Stimulated activated effector memory CD8-positive, alpha-beta T cell treated with anti-CD3 and anti-CD28 coated beads, Interleukin-12 subunit alpha, Interleukin-12 subunit beta, amount 100 ng/mL, for 72 hours (primary cell): ENCODE measurements around the gene SPESP1.

Experiments
- ATAC-seq: fragments of 150-1000 bp; cut with Tn5 transposase; 2 replicates; pipeline ENCODE4 v1.10.0; 2021
- DNase-seq, 2 donors: peaks; one replicate each; pipeline ENCODE4 v3.0.0; 2021 to 2022; ENCODE audit warnings: low spot score in 2 of 2
- H3K27ac Mint-ChIP-seq: one replicate; pipeline ENCODE4 v1.8.0; 2022; ENCODE audit warnings: mild to moderate bottlenecking, mixed read lengths
- H3K36me3 Mint-ChIP-seq: one replicate; pipeline ENCODE4 v1.8.0; 2022; ENCODE audit warnings: mild to moderate bottlenecking, mixed read lengths
- H3K4me1 Mint-ChIP-seq: one replicate; pipeline ENCODE4 v1.8.0; 2022; ENCODE audit warnings: mixed read lengths
- H3K4me3 Mint-ChIP-seq: one replicate; pipeline ENCODE4 v1.8.0; 2022; ENCODE audit warnings: mild to moderate bottlenecking, mixed read lengths
- H3K9me3 Mint-ChIP-seq: one replicate; pipeline ENCODE4 v1.8.0; 2022; ENCODE audit warnings: mixed read lengths

Gene SPESP1

GRCh38 chr15:68930268-68931022 is at the start of gene SPESP1:
Gene SPESP1 (plus strand): TSS chr15:68930525. CDS start chr15:68930654, 129 bp downstream.
- Mint-ChIP-seq H3K36me3 (no peaks in the 10 kb centered on the region), H3K4me3 (no peak within 1 kb of the TSS), H3K4me1 (no peaks in the 10 kb centered on the region), H3K27ac (no peak within 1 kb of the TSS), H3K9me3 (no peaks in the 10 kb centered on the region)
- peak in 1 of 2 donors; percentile 59 for DNase-seq
- peak; percentile 44 for ATAC-seq

DNA sequence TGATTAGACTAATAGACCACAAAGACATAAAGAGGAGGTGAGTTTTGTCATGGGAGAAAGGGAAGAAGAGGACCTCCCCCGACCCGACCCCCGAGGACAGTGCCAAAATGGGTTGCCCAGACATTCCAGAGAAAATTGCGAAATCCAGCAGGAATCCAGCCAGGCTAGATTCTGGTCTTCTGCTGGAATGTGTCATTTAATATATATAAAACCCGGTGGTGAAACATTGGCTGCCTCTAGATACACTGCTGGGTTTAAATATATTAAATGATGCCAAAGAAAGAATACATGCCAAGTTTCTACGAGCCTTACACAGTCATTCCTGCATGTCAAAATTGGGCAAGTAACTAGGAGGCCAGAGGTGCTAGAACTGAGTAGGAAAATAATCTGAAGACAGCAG is 45.3 kb upstream of the SPESP1 start:
- H3K9me3 Mint-ChIP-seq = no peaks in the 10 kb centered on the region
- no peak overlapping the region for H3K27ac Mint-ChIP-seq
- ATAC-seq = no peak
- H3K36me3 Mint-ChIP-seq = no peaks in the 10 kb centered on the region
- H3K4me1 Mint-ChIP-seq = no peaks in the 10 kb centered on the region
- no peak for DNase-seq
- H3K4me3 Mint-ChIP-seq = no peak overlapping the region

DNA sequence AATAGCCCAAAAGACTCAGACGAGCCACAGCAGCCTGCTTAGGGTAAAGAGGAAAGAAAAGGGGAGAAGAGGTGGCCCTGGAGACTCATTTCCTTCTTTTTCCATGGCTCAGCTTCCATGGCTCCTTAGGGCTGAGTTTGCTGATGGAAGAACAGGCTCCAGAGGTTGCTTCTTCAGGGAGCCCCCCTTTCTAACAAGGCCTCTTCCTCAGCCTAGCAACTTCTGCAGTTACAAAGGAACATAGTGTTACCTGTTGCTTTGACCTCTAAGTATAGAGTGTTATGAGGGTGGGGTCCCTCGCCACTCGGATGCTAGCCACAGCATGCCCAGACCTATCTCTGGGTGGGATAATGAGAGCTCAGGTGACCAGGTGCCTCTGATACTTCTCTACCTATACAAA is 43.2 kb upstream of the SPESP1 start:
- DNase-seq = no peak
- Mint-ChIP-seq H3K9me3 (no peaks in the 10 kb centered on the region), H3K36me3 (no peaks in the 10 kb centered on the region), H3K27ac (no peak overlapping the region), H3K4me3 (no peak overlapping the region), H3K4me1 (no peaks in the 10 kb centered on the region)
- no peak for ATAC-seq

DNA sequence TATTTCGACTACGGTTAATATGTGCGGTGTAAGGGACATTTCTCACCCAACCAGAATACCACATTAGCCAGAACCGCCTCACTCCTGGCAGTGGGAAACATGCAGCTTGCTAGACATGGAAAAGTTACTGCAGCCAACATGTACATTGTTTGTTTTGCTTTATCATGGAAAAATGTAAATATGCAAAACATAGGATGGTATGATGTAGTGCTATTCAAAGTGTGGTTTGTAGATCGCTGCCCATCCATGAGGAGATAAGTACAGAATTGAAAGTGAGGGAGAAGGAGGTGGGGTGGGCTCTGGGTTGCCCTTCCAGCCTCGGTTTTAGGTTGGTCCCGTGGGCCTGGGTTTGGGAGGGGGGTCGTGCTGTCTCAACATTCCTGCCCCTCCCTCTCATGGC is 42.5 kb upstream of the SPESP1 start:
- H3K27ac Mint-ChIP-seq = no peak overlapping the region
- no peak for ATAC-seq
- DNase-seq = no peak
- no peaks in the 10 kb centered on the region for H3K9me3 Mint-ChIP-seq
- no peak overlapping the region for H3K4me3 Mint-ChIP-seq
- H3K4me1 Mint-ChIP-seq = no peaks in the 10 kb centered on the region
- H3K36me3 Mint-ChIP-seq = no peaks in the 10 kb centered on the region

GRCh38 chr15:68888419-68888818 is 41.9 kb upstream of the SPESP1 start:
- no peaks in the 10 kb centered on the region for H3K36me3 Mint-ChIP-seq
- peak; percentile 40 for ATAC-seq
- H3K4me1 Mint-ChIP-seq = no peaks in the 10 kb centered on the region
- no peaks in the 10 kb centered on the region for H3K9me3 Mint-ChIP-seq
- H3K4me3 Mint-ChIP-seq = peak overlapping the region; percentile 46
- no peak overlapping the region for H3K27ac Mint-ChIP-seq
- DNase-seq = no peak

DNA sequence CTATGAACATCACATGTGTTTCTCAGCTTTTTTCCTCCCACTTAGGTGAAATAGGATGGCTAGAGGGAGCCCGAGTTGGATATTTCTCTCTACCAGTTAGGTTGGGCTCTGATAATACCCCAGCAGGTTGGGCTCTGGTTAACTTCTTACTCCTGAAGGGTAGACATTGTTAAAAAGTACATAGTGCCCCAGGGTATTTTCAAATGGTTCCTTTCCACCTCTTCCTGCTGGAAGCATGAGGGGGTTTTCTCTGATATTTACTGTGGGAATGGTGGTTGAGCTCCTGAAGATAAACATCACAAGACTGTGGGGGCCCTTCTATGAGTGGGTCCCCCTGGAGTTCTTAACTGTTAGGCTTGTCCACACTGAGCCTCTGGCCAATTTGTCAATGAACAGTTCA is 36.1 kb upstream of the SPESP1 start:
- no peak for ATAC-seq
- DNase-seq = no peak
- Mint-ChIP-seq H3K4me3 (no peak overlapping the region), H3K4me1 (no peaks in the 10 kb centered on the region), H3K36me3 (no peaks in the 10 kb centered on the region), H3K27ac (no peak overlapping the region), H3K9me3 (no peaks in the 10 kb centered on the region)

DNA sequence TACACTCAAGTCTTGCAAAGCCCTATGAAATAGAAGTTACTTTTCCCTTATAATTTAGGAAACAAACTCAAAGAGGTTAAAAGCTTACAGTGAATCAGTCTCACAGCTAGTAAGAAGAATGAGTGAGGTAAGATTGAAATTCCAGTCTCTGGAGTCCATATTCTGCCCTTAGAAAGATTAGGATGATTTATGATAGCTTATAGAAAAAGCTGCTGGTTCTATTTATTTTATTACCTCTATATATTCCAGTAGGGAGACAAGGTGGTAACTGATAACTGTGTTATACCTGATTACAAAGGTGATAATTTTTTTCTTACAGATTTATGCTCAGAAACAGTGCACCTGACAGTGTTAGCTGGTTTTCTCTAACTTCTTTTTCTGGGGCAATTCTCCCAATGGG is 34.1 kb upstream of the SPESP1 start:
- no peaks in the 10 kb centered on the region for H3K9me3 Mint-ChIP-seq
- H3K4me3 Mint-ChIP-seq = no peak overlapping the region
- H3K4me1 Mint-ChIP-seq = no peaks in the 10 kb centered on the region
- ATAC-seq (no peak), DNase-seq (no peak)
- no peaks in the 10 kb centered on the region for H3K36me3 Mint-ChIP-seq
- H3K27ac Mint-ChIP-seq = no peak overlapping the region

- H3K36me3 Mint-ChIP-seq = no peaks in the 10 kb centered on the region
- DNase-seq (no peak), ATAC-seq (no peak)
- no peak overlapping the region for H3K27ac Mint-ChIP-seq
- no peak overlapping the region for H3K4me3 Mint-ChIP-seq
- no peaks in the 10 kb centered on the region for H3K4me1 Mint-ChIP-seq
- H3K9me3 Mint-ChIP-seq = no peaks in the 10 kb centered on the region
Measured at GRCh38 chr15:68897016-68897415, 33.3 kb upstream of the SPESP1 start.

- DNase-seq = no peak
- H3K9me3 Mint-ChIP-seq = no peaks in the 10 kb centered on the region
- H3K36me3 Mint-ChIP-seq = no peaks in the 10 kb centered on the region
- H3K4me3 Mint-ChIP-seq = no peak overlapping the region
- no peak overlapping the region for H3K27ac Mint-ChIP-seq
- no peaks in the 10 kb centered on the region for H3K4me1 Mint-ChIP-seq
- no peak for ATAC-seq
Measured at GRCh38 chr15:68900027-68900426, 30.3 kb upstream of the SPESP1 start.

DNA sequence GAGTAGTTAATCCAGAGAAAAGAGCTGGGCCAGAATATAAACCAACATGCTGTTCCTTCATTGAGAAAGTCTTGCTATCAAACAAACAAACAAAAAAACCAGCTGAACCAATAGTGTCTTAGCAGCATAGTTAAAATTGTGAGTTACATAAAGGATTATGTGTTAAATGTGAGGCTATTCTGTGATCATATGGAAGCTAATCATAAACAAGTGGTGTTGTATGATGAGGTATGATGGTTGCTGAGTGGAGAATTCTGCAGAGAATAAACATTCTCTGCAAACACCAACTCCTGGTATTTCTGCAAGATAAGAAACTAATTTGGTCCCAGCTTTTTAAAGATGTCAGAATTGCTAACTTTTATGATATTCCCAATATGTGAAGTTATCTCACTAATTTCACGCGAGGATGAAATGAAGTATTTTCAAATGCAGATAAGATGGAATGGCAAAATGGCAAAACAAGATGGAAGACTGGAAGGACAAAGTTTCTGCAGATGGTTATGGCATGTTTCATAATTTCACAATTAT is 22.9 kb upstream of the SPESP1 start:
- H3K9me3 Mint-ChIP-seq = no peaks in the 10 kb centered on the region
- no peaks in the 10 kb centered on the region for H3K36me3 Mint-ChIP-seq
- H3K4me3 Mint-ChIP-seq = no peak overlapping the region
- DNase-seq (no peak), ATAC-seq (no peak)
- H3K4me1 Mint-ChIP-seq = no peaks in the 10 kb centered on the region
- H3K27ac Mint-ChIP-seq = no peak overlapping the region

GRCh38 chr15:68909601-68910100 is 20.7 kb upstream of the SPESP1 start:
- DNase-seq (no peak), ATAC-seq (no peak)
- Mint-ChIP-seq H3K9me3 (no peaks in the 10 kb centered on the region), H3K27ac (no peak overlapping the region), H3K36me3 (no peaks in the 10 kb centered on the region), H3K4me1 (no peaks in the 10 kb centered on the region), H3K4me3 (no peak overlapping the region)

DNA sequence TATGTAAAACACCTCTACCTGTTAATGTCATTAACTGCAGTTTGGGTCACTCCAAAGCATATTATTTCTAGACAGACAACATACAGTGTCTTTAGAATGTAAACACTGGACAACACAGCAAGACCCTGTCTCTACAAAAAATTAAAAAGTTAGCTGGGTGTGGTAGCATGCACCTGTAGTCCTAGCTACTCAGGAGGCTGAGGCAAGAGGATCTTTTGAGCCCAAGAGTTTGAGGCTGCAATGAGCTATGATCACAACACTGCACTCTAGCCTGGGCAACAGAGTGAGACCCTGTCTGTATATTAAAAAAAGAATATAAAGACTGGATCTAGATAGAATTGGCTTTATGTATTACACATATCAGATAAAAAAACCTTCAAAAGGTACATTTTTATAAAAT is 20.0 kb upstream of the SPESP1 start:
- ATAC-seq = no peak
- no peak overlapping the region for H3K4me3 Mint-ChIP-seq

GRCh38 chr15:68910816-68911215 is 19.5 kb upstream of the SPESP1 start:
- no peak for ATAC-seq
- Mint-ChIP-seq H3K4me3 (no peak overlapping the region), H3K27ac (no peak overlapping the region), H3K9me3 (peaks cover 3% of the 10 kb centered on the region), H3K4me1 (no peaks in the 10 kb centered on the region), H3K36me3 (no peaks in the 10 kb centered on the region)
- DNase-seq = no peak

More for the DNA sequence above, 20.0 kb upstream of the SPESP1 start:
- DNase-seq = no peak
- Mint-ChIP-seq H3K9me3 (peaks cover 2% of the 10 kb centered on the region), H3K27ac (no peak overlapping the region), H3K36me3 (no peaks in the 10 kb centered on the region), H3K4me1 (no peaks in the 10 kb centered on the region)

GRCh38 chr15:68921926-68922325 is 8.4 kb upstream of the SPESP1 start:
- no peak for ATAC-seq

DNA sequence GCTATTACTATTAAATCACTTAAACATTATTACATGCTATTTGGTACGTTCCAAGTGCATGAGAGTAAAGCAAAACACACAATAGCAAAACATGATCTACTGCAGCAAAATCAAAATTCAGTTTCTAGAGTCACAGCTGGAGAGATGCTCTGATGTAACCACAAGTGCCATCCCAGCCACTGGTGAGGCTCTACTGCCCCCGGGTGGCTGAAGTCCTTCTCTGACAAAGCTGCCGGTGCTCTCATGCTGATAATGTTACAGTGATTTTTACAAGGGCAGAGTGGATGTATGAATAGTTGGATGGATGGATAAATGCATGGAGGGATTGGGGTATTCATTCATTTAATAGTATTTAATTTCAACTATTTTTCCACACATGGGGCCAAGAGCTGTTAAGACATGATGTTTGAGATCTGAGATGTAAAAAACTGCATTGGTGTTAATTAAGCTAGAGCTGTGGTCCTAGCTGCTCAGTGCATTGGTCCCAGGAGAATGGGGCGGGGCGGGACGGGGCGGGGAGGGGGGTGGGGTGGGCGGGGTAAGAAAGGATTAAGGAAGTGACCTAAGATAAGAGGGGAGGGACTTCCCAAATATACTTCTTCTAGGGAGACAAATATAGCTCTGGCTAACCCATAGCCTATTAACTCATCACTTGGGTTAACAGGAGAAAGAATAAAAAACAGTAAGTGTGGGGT is 5.3 kb upstream of the SPESP1 start:
- Mint-ChIP-seq H3K36me3 (no peaks in the 10 kb centered on the region), H3K9me3 (no peaks in the 10 kb centered on the region), H3K27ac (no peak overlapping the region), H3K4me3 (no peak overlapping the region), H3K4me1 (no peaks in the 10 kb centered on the region)
- DNase-seq = peak; percentile 8 to 73
- ATAC-seq = peak; percentile 71

More at GRCh38 chr15:68921926-68922325, 8.4 kb upstream of the SPESP1 start:
- no peaks in the 10 kb centered on the region for H3K36me3 Mint-ChIP-seq
- H3K9me3 Mint-ChIP-seq = no peaks in the 10 kb centered on the region
- no peak overlapping the region for H3K4me3 Mint-ChIP-seq
- no peak overlapping the region for H3K27ac Mint-ChIP-seq
- H3K4me1 Mint-ChIP-seq = no peaks in the 10 kb centered on the region
- no peak for DNase-seq

DNA sequence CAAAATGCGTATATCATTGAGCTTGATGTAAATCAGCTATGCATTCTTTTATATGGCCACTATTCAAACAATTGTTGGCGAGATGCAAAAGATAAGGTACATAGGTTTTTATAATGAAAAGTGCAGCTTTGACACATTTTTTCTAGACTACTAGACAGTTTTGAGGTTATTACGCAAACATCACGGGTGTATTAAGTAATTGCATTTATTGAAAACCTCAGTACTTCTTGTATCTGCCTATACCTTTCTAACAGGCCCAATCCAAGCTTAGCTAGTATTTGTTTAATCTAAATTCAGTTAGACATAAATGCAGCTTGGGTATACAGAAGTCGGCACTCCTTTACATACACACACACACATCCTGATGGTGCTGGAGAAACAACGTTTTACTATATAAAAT is 2.7 kb downstream of the SPESP1 start:
- no peaks in the 10 kb centered on the region for H3K4me1 Mint-ChIP-seq
- no peaks in the 10 kb centered on the region for H3K9me3 Mint-ChIP-seq
- DNase-seq (no peak), ATAC-seq (no peak)
- H3K4me3 Mint-ChIP-seq = no peak overlapping the region
- no peak overlapping the region for H3K27ac Mint-ChIP-seq
- no peaks in the 10 kb centered on the region for H3K36me3 Mint-ChIP-seq
